Iris pigment epithelial cell (primary cell): ENCODE results near the gene GMEB2.

ENCODE experiments used
- DNase-seq: peaks from one replicate; pipeline ENCODE4 v3.0.0-alpha.2; 2011; ENCODE audit warnings: low read depth

GMEB2 gene

GRCh38 chr20:63545814-63546213 lies 81.1 kb downstream of the GMEB2 start:
- no peak for DNase-seq

- no peak for DNase-seq
Measured at GRCh38 chr20:63544958-63545516, 81.9 kb downstream of the GMEB2 start.

GRCh38 chr20:63544241-63544957 lies 82.5 kb downstream of the GMEB2 start:
- no peak for DNase-seq

- no peak for DNase-seq
Measured at GRCh38 chr20:63543733-63544132, 83.2 kb downstream of the GMEB2 start.

- no peak for DNase-seq
Measured at GRCh38 chr20:63543131-63543530, 83.8 kb downstream of the GMEB2 start.

GRCh38 chr20:63542696-63543095 lies 84.2 kb downstream of the GMEB2 start:
- DNase-seq = no peak

- no peak for DNase-seq
Measured at GRCh38 chr20:63542031-63542559, 84.8 kb downstream of the GMEB2 start.

- DNase-seq = no peak
Measured at GRCh38 chr20:63541371-63541770, 85.5 kb downstream of the GMEB2 start.

GRCh38 chr20:63540417-63541186 lies 86.3 kb downstream of the GMEB2 start:
- no peak for DNase-seq

GRCh38 chr20:63539441-63540370 lies 87.2 kb downstream of the GMEB2 start:
- no peak for DNase-seq

- no peak for DNase-seq
Measured at GRCh38 chr20:63539092-63539430, 87.8 kb downstream of the GMEB2 start.

GRCh38 chr20:63538204-63539091 lies 88.5 kb downstream of the GMEB2 start:
- DNase-seq = no peak
